GM18861 (cell line): ENCODE data around the gene TIMP1.

Experiments
- ATAC-seq: cut with Tn5 transposase; IDR thresholded peaks from one replicate; pipeline ENCODE4 v1.9.1; 2021; ENCODE audit not compliant: unreplicated experiment

TIMP1 gene

DNA sequence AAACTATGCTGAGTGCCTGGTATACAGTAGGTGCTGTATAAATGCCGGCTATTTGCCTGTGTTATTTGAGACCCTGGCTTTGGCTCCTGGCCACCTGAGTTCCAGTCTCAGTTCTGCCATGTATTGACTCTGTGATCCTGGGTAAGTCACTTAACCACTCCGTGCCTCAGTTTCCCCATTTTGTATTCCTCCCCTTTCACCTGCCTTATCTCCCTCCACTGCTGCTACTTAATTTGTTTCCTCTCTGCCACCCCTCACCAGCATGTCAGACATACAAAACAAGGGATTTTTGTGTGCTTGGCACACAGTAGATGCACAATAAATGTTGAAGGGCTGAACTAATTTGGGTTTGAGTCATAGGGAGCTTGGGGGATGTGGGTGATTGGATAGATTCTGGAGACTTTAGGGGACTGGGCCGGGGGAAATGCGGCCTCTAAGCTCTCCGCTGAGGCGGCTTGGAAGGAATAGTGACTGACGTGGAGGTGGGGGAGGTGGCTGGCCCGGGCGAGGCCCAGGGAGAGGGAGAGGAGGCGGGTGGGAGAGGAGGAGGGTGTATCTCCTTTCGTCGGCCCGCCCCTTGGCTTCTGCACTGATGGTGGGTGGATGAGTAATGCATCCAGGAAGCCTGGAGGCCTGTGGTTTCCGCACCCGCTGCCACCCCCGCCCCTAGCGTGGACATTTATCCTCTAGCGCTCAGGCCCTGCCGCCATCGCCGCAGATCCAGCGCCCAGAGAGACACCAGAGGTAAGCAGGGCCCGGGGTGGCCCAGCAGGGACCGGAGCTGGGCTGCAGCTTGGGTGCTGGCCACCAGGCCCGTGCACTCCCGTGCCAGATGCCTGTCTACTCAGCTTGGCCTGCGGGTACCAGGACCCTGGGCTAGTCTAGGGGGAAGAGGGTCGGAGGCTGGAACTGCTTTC lies at the start of gene TIMP1:
TSS of gene TIMP1 (plus strand) at position 706 of the 917 bp plus-strand sequence. CDS start 980 bp downstream, outside the sequence.
- peak; percentile 77 for ATAC-seq

DNA sequence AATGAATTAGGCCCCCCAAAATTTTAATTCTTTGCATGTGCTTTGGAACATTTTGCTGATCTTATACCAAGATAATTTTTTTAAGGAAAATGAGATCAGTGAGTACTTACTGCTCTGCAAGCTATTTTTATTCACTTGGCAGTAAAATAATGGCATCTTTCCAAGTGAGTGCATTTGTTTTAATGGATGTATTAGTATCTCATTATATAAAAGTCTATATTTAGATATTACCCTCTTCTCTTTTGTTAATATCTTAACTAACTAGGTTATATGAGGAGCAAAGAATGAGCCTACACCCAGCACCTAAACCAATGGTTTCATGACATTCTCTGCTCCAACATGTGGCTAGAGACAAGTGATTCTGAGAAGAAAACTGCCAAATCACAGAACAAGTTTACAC lies 42.4 kb upstream of the TIMP1 start:
- no peak for ATAC-seq

DNA sequence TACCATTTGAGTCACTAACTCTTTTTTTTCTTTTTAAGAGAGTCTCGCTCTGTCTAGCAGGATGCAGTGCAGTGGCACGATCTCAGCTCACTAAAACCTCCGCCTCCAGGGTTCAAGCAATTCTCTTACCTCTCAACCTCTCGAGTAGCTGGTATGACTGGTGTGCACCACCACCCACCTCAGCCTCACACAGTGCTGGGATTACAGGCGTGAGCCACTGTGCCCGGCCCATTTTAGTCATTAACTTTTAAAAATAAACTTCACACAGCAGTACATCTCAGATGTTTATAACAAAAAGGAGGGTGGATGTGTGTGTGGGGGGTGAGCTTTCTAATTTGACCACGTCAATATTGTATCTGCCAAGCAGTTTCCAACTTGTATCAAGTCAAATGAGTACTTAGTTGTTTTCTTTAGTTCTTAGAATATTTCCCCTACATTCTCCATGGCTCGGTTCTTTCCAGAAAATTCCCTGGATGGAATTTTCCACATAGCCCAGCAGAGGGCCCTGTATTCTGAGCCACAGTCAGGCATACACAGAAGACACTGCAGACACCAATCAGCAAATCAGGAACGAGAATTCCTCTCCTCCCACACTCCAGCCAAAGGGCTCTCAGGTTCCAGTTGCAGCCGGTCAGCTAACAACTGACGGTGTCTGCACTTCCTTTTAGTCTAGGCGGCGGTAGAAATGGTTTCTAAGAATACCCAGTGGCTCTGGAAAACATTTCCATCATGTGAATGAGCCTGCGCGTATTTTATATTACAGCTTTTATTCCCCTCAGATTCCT lies 41.3 kb upstream of the TIMP1 start:
- no peak for ATAC-seq

DNA sequence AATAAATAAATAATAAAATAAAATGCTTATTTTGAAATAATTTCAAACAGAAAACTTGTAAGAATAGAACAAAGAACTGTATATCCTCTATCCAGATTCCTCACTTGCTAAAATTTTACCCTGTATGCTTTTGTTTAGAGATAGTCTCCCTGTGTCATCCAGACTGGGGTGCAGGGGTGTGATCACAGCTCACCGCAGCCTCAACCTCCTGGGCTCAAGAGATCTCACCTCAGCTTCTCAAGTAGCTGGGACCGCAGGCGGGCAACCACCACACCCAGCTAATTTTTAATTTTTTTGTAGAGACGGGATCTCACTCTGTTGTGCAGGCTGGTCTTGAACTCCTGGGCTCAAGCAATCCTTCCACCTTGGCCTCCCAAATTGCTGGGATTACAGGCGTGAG lies 38.7 kb upstream of the TIMP1 start:
- ATAC-seq = no peak

DNA sequence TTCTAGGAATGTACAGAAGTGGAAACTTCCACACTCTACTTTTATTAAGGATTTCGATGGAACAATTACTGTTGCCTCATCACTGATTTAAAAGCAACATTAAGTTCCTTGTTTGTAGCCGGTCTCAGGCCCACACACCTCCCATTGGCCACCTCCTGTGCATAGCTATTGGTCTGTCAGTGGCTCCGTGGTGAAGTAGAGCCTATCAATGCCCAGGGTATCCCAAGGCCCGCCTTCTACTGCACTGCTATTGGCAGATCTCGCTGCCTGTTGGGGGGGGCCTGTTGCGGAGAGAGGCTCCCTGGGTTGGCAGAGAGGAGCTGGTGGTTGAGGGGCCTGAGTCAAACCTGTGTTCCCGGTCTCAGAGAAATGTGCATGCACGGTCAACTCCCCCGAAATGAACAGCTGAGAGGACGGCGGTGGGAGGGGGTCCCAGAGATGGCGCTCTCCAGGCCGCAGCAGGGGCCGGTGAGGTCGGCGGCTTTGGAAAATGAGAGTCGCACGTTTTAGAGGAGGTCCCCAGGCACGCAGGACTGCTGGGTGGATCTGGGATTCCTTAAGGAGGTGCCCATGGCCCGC lies 26.1 kb upstream of the TIMP1 start:
- peak; percentile 83 for ATAC-seq

DNA sequence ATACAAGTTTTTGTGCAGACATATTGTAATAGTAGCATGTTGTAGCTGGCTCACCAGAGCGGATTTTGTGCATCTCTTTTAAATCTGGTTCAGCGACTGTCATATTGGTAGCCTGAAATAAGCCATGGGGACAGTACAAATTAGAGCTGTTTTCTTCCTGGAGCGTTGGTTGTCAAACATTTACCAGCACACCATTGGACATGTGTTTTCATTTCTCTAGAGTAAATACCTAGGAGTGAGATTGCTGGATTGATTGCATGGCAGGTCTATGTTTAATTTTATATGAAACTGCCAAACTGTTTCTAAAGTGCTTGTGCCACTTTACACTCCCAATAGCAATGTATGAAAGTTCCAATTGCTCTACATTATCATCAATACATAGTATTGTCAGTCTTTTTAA lies 23.8 kb upstream of the TIMP1 start:
- ATAC-seq = no peak

DNA sequence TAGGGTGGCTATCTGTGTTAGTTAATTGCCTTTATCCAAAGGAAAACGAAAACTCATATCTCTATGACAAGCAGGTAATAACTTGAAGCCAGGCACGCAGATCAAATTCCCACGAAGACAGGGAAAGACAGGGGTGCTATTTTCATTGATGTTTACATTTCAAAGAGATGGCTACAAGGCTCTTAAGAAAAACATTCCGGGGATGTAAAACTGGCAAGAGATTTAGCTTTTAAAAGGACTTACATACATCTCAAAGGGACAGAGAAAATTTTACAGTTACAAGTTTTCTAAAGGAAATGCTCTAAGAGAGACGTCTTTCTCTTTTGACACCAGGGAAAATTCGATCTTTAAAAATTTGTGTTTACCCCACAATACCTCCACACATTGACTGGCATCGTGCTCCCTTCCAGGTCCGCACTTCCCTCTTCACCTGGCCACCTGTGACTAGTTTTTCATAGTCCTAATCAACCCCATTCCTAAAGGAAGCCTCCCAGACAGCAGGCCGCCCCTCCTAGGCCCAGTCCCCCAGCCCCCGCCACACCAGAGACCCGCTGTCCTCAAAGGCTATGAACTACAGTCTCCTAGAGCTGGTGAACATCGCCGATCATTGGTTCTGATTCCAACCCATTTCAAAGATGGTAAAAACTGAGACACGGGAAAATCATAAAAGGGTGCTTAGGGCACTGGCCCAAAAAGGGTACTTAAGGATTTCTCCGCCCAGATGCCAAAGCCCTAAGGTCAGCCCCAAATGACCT lies 21.9 kb upstream of the TIMP1 start:
- ATAC-seq = no peak

DNA sequence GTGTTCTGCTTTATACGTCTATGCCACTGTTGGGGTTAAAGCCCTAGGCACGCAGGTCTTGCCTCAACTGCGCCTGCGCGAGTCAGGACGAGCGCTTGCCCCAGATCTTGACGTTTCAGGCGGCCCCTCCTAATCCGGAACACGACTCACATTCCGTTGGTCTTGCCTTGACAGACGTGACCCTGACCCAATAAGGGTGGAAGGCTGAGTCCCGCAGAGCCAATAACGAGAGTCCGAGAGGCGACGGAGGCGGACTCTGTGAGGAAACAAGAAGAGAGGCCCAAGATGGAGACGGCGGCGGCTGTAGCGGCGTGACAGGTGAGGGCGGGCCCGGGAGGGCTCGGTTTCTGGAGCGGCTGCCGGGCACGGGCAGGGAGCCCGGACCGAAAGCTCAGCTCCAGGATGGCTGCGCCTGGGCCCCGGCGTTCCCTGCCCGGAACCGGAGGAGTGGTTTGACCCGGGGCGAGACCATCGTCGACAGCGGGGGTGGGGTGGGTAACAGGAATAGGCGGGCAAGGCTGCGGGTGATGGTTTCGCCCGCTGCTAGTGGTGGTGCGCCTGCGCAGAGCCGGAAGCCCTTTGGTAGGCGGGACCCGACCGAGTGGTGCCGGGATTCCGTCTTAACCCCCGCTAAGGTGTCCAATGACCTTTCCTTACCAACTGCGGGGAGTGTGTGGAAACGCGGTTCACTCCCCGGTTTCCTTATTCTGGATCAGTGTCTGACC lies 21.1 kb upstream of the TIMP1 start, which contains the start of gene ARAF:
TSS of gene ARAF (plus strand) at position 272 of the 725 bp plus-strand sequence. CDS start 1,763 bp downstream, outside the sequence.
- peak; percentile 72 for ATAC-seq

DNA sequence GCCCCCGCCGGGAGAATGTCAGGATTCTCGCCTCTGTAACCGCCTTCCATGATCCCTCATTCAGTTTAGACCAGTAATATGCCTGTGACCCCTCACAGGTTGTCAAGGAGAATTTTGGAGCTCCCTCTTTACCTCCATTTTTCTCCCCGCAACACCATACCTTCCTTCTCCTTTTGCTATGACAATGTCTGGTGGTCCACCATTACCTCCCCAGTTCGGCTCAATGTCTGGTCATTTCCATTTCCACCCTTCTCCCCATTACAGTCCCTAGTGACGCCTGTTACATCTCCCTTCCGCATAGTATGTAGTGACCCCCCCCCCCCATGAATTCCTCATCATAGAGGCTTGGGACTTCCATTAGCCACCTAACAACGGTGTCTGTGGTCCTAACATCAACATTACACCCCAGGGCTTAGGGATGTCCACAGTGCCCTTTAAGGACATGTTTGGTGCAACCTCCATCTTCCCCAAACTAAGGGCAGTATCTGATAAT lies 20.5 kb upstream of the TIMP1 start:
- no peak for ATAC-seq

GRCh38 chrX:47562615-47563243 lies 19.5 kb upstream of the TIMP1 start:
- ATAC-seq = no peak

DNA sequence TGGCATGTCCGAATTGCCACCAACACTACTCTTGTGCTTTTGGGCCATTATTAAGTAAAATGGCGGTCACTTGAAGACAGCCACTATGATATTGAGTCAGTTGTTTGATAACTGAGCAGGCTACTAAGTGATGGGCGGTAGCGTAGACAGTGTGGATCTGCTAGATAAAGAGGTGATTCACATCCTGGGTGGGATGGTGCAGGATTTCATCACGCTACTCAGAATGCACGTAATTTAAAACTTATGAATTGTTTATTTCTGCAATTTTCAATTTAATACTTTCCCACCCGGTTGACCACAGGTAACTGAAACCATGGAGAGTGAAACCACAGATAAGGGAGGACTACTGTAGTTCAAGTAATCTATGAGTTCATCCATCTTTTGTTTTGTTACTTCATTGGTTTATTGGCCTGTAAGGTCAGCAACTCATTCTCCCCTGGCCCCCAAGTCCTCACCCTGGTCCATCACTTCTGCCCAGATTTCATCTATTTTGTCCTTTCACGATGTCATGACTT lies 18.4 kb upstream of the TIMP1 start:
- no peak for ATAC-seq

- ATAC-seq = no peak
Observed at GRCh38 chrX:47564438-47565085, 17.7 kb upstream of the TIMP1 start.

DNA sequence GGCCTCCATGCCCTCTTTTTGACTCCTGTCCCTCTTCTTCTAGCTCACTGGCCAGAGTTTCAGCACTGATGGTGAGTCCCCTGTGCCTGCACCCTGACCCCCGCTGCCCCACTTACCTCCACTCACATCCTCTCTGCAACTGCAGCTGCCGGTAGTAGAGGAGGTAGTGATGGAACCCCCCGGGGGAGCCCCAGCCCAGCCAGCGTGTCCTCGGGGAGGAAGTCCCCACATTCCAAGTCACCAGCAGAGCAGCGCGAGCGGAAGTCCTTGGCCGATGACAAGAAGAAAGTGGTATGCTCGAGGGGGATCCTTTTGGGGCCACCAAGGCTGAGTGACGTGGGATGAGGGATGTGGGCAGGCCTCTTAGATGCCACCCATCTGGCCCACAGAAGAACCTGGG lies 15.4 kb upstream of the TIMP1 start:
- ATAC-seq = no peak

DNA sequence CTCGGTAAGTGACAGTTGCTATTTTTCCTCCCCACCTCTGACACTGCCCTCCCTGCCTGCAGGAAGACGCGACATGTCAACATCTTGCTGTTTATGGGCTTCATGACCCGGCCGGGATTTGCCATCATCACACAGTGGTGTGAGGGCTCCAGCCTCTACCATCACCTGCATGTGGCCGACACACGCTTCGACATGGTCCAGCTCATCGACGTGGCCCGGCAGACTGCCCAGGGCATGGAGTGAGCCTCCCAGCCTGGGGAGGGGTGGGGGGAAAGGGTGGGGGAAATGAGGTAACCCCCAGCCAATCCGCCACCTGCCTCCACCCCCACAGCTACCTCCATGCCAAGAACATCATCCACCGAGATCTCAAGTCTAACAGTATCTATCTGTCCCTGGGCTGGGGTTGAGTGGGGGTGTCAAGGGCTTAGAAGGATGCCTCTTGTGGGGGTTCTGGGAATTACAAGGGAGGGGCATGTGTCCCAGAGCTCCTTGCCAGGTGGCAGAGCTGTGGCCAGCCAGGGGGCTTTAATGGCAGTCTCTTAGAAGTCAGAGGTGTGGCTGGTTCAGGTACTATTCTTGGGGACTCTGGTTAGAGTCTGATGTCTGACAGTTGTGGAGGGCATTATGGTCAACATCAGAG lies 13.5 kb upstream of the TIMP1 start:
- ATAC-seq = no peak

GRCh38 chrX:47570794-47571193 lies 11.4 kb upstream of the TIMP1 start:
- ATAC-seq = no peak

- no peak for ATAC-seq
Observed at GRCh38 chrX:47571215-47571614, 11.0 kb upstream of the TIMP1 start.

- ATAC-seq = no peak
Observed at GRCh38 chrX:47571896-47572295, 10.3 kb upstream of the TIMP1 start.

DNA sequence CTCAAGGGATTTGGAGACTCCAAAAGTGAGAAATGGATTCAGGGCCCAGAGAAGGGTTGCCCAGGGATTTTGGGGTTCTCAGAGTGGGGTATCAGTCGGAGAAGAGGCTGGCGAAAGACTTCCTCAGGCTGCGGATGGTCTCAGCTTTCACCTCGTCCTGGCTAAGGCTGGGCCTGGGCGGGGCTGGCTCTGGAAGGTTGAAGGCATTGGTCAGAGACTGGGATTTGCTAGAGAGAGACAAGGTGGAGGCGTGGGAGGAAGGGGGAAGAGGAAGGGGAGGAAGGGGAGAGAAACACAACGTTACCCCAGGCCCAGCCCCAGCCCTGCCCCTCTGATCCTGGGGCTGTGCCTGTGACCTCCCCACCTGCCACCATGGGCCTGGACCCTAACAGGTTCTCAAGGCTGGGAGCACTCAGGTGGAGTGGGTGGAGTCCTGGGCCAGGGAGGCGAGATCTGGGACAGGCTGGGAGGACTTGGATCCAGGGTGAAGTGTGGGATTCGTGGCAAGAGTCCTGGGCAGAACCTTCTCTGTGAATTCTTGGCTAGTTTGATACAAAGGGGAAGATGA lies 9.4 kb upstream of the TIMP1 start:
- no peak for ATAC-seq
